Hepatocyte (in vitro differentiated cells): ENCODE measurements around the gene RHEBL1.

Experiments
- CTCF ChIP-seq: fragments of 200-600 bp; sonication (generic); IDR thresholded peaks from 2 replicates; pipeline ENCODE4 v1.5.1; 2016; ENCODE audit warnings: antibody characterized with exemption, mild to moderate bottlenecking; ENCODE audit not compliant: poor library complexity
- EZH2 ChIP-seq: fragments of 200-600 bp; sonication (generic); IDR thresholded peaks from 2 replicates; pipeline ENCODE4 v1.6.1; 2016; ENCODE audit warnings: antibody characterized with exemption, mild to moderate bottlenecking, borderline replicate concordance
- EZH2phosphoT487 ChIP-seq: fragments of 200-600 bp; sonication (generic); IDR thresholded peaks from one replicate; pipeline ENCODE4 v1.6.1; 2018; ENCODE audit warnings: antibody characterized with exemption, mild to moderate bottlenecking, low read depth, moderate library complexity; ENCODE audit not compliant: unreplicated experiment, severe bottlenecking

- TF ChIP-seq CTCF (no peak), EZH2 (no peak), EZH2phosphoT487 (no peak)
These were observed 21.5 kb upstream of the RHEBL1 start for GRCh38 chr12:49091056-49091835.
